ENCODE results near the gene HAO1. TPM values are rescaled to one million over a fixed set of nuclear protein-coding genes. Genes with fewer than 3 reads are reported as not detected.

Gene HAO1
- total and polyA plus RNA-seq, 8 donors, result 0.16 to 0.54 (median 0.24) TPM; not detected in 4

DNA sequence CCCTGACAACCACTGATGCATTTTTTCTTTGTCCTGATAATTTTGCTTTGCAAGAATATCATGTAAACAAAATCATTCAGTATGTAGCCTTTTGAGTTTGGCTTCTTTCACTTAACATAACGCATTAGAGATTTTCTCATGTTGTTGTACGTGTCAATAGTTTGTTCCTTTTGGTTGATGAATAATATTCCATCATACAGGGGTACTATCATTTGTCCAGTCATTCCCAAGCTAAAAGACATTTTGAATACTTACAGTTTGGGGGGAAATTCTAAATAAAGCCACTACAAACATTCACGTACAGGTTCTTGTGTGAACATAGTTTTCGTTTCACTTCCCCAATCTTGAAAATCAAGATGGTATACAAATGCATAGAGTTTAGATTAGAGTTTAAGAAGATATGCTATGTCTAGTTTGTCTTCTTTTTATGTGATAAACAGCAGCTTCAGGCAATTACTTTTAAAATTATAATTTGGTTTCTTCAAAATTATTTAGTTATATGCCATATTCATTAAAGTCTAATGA lies 5.2 kb downstream of the HAO1 start:
- no peak for TF ChIP-seq CTCF (IDR thresholded peaks at IDR 0.05)
- H3K27me3 ChIP-seq, result no peaks in the 10 kb centered on the region
- H3K4me3 ChIP-seq, result no peak overlapping the region
- peaks cover 0 to 6% (median 6%) of the 10 kb centered on the region in 3 donors for H3K4me1 ChIP-seq
- intact Hi-C loops (cut with DNase I), result no loop called here
- H3K27ac ChIP-seq, result no peak overlapping the region
- no peaks in the 10 kb centered on the region for H3K9me3 ChIP-seq
- FAIRE-seq, result no peak
- no peaks in the 10 kb centered on the region for H3K36me3 ChIP-seq
- 80 to 81% methylated on average over 4 of the region's 4 CpGs for WGBS, 2 donors
- no peak for ATAC-seq
- no peak for DNase-seq

GRCh38 chr20:7933346-7933745 lies 6.9 kb downstream of the HAO1 start:
- no peak overlapping the region for H3K27ac ChIP-seq
- ATAC-seq (no peak), FAIRE-seq (no peak), DNase-seq (no peak)
- no peak overlapping the region for H3K4me3 ChIP-seq
- 52 to 84% methylated on average over 1 of the region's 1 CpG for WGBS, 2 donors
- no peaks in the 10 kb centered on the region for H3K27me3 ChIP-seq
- H3K4me1 ChIP-seq, result no peaks in the 10 kb centered on the region
- no peaks in the 10 kb centered on the region for H3K9me3 ChIP-seq
- TF ChIP-seq CTCF (IDR thresholded peaks at IDR 0.05), result no peak
- intact Hi-C loops (cut with DNase I), result no loop called here
- no peaks in the 10 kb centered on the region for H3K36me3 ChIP-seq

GRCh38 chr20:7930343-7930742 lies 9.9 kb downstream of the HAO1 start:
- ATAC-seq, result no peak

GRCh38 chr20:7926767-7927166 lies 13.5 kb downstream of the HAO1 start:
- H3K9me3 ChIP-seq, result no peaks in the 10 kb centered on the region
- FAIRE-seq, result peak; percentile 23
- no peaks in the 10 kb centered on the region for H3K36me3 ChIP-seq
- WGBS, 2 donors, result 21 to 22% methylated on average over 1 of the region's 1 CpG
- intact Hi-C loops (cut with DNase I), result no loop called here
- no peaks in the 10 kb centered on the region for H3K4me1 ChIP-seq
- no peak overlapping the region for H3K27ac ChIP-seq
- DNase-seq, result no peak
- no peaks in the 10 kb centered on the region for H3K27me3 ChIP-seq
- no peak for ATAC-seq
- H3K4me3 ChIP-seq, result no peak overlapping the region
- TF ChIP-seq CTCF (IDR thresholded peaks at IDR 0.05), result peak in 2 of 4 donors; percentile 7 to 11

More at GRCh38 chr20:7930343-7930742, 9.9 kb downstream of the HAO1 start:
- no peaks in the 10 kb centered on the region for H3K4me1 ChIP-seq
- intact Hi-C loops (cut with DNase I), result no loop called here
- H3K36me3 ChIP-seq, result no peaks in the 10 kb centered on the region
- no peaks in the 10 kb centered on the region for H3K27me3 ChIP-seq
- no peak overlapping the region for H3K4me3 ChIP-seq
- FAIRE-seq (no peak), DNase-seq (no peak)
- H3K9me3 ChIP-seq, result no peaks in the 10 kb centered on the region
- no peak overlapping the region for H3K27ac ChIP-seq
- TF ChIP-seq CTCF (IDR thresholded peaks at IDR 0.05), result no peak

DNA sequence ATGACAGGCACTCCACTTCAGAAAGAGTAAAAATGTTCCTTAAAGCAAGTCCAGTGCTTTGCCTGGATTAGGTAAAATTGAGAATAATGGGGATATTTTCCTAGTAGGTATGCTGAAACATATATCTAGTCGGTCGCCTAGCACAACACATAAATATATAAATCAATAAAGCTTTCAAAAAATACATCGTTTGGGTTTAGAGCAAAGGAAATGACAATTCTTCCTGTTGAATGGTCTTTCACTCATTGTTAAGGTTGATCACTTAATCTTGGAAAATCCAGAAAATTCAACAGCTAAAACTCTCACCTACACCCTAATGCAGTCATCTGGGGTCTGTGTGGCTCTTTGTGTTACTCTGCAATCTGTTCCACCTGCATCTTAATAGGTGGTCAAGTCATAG lies 13.9 kb downstream of the HAO1 start:
- no peak overlapping the region for H3K27ac ChIP-seq
- no peaks in the 10 kb centered on the region for H3K4me1 ChIP-seq
- no peak for ATAC-seq
- 38 to 43% methylated on average over 3 of the region's 3 CpGs for WGBS, 2 donors
- no peaks in the 10 kb centered on the region for H3K36me3 ChIP-seq
- FAIRE-seq, result no peak
- no peak overlapping the region for H3K4me3 ChIP-seq
- no peaks in the 10 kb centered on the region for H3K27me3 ChIP-seq
- DNase-seq, result no peak
- intact Hi-C loops (cut with DNase I), result no loop called here
- no peak for TF ChIP-seq CTCF (IDR thresholded peaks at IDR 0.05)
- no peaks in the 10 kb centered on the region for H3K9me3 ChIP-seq
